Suprapubic skin (tissue), 4 donors: ENCODE measurements around the gene SNX22.

Experiments
- CTCF ChIP-seq, 2 donors: fragments of 200-600 bp in 1 of 2; fragments of 450-650 bp in 1 of 2; sonication (generic) in 1 of 2; IDR thresholded peaks; one replicate each; pipeline ENCODE4 v1.5.1; 2016 to 2019; ENCODE audit warnings: antibody characterized with exemption in 2 of 2, mild to moderate bottlenecking in 1 of 2, moderate library complexity in 1 of 2
- POLR2A ChIP-seq, 2 donors: fragments of 450-650 bp; IDR thresholded peaks; one replicate each; pipeline ENCODE4 v1.6.1; 2017; ENCODE audit warnings: antibody characterized with exemption in 2 of 2, mild to moderate bottlenecking in 2 of 2, moderate library complexity in 2 of 2
- POLR2AphosphoS5 ChIP-seq, 3 donors: sonication (generic); formaldehyde crosslinking; IDR thresholded peaks; one replicate each; pipeline ENCODE4 v1.6.1; 2017; ENCODE audit warnings: antibody characterized with exemption in 3 of 3

GRCh38 chr15:64117759-64118487, 33.6 kb upstream of the SNX22 start:
- no peak for TF ChIP-seq POLR2A (IDR thresholded peaks at IDR 0.05)
- TF ChIP-seq CTCF (IDR thresholded peaks at IDR 0.05) = no peak
- no peak for TF ChIP-seq POLR2AphosphoS5 (IDR thresholded peaks at IDR 0.05)
